ENCODE results near the gene COG5.

GRCh38 chr7:107502154-107502553 is 61.6 kb downstream of the COG5 start:
- TF ChIP-seq JUND (IDR thresholded peaks at IDR 0.05) (no peak), ATF3 (IDR thresholded peaks at IDR 0.05) (no peak), SP1 (IDR thresholded peaks at IDR 0.05) (no peak), YY1 (IDR thresholded peaks at IDR 0.05) (no peak), FOXA2 (IDR thresholded peaks at IDR 0.05) (no peak), GABPA (IDR thresholded peaks at IDR 0.05 in 1 of 2, conservative IDR thresholded peaks at IDR 0.05 in 1 of 2) (no peak), TAF1 (conservative IDR thresholded peaks at IDR 0.05) (no peak)
- TF ChIP-seq, protein P1, sequence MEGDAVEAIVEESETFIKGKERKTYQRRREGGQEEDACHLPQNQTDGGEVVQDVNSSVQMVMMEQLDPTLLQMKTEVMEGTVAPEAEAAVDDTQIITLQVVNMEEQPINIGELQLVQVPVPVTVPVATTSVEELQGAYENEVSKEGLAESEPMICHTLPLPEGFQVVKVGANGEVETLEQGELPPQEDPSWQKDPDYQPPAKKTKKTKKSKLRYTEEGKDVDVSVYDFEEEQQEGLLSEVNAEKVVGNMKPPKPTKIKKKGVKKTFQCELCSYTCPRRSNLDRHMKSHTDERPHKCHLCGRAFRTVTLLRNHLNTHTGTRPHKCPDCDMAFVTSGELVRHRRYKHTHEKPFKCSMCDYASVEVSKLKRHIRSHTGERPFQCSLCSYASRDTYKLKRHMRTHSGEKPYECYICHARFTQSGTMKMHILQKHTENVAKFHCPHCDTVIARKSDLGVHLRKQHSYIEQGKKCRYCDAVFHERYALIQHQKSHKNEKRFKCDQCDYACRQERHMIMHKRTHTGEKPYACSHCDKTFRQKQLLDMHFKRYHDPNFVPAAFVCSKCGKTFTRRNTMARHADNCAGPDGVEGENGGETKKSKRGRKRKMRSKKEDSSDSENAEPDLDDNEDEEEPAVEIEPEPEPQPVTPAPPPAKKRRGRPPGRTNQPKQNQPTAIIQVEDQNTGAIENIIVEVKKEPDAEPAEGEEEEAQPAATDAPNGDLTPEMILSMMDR (IDR thresholded peaks at IDR 0.05; ENCODE audit: low read depth, low read length, missing input control), result no peak
- TF ChIP-seq, protein P2, sequence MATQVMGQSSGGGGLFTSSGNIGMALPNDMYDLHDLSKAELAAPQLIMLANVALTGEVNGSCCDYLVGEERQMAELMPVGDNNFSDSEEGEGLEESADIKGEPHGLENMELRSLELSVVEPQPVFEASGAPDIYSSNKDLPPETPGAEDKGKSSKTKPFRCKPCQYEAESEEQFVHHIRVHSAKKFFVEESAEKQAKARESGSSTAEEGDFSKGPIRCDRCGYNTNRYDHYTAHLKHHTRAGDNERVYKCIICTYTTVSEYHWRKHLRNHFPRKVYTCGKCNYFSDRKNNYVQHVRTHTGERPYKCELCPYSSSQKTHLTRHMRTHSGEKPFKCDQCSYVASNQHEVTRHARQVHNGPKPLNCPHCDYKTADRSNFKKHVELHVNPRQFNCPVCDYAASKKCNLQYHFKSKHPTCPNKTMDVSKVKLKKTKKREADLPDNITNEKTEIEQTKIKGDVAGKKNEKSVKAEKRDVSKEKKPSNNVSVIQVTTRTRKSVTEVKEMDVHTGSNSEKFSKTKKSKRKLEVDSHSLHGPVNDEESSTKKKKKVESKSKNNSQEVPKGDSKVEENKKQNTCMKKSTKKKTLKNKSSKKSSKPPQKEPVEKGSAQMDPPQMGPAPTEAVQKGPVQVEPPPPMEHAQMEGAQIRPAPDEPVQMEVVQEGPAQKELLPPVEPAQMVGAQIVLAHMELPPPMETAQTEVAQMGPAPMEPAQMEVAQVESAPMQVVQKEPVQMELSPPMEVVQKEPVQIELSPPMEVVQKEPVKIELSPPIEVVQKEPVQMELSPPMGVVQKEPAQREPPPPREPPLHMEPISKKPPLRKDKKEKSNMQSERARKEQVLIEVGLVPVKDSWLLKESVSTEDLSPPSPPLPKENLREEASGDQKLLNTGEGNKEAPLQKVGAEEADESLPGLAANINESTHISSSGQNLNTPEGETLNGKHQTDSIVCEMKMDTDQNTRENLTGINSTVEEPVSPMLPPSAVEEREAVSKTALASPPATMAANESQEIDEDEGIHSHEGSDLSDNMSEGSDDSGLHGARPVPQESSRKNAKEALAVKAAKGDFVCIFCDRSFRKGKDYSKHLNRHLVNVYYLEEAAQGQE (IDR thresholded peaks at IDR 0.05), result no peak
- TF ChIP-seq, protein P3, sequence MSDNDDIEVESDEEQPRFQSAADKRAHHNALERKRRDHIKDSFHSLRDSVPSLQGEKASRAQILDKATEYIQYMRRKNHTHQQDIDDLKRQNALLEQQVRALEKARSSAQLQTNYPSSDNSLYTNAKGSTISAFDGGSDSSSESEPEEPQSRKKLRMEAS (IDR thresholded peaks at IDR 0.05), result no peak
